ENCODE measurements around the gene AGMAT. TPM values are rescaled to one million over a fixed set of nuclear protein-coding genes. Genes with fewer than 3 reads are reported as not detected.

Gene AGMAT
- total RNA-seq, 4 donors from 2014 or later = not detected

DNA sequence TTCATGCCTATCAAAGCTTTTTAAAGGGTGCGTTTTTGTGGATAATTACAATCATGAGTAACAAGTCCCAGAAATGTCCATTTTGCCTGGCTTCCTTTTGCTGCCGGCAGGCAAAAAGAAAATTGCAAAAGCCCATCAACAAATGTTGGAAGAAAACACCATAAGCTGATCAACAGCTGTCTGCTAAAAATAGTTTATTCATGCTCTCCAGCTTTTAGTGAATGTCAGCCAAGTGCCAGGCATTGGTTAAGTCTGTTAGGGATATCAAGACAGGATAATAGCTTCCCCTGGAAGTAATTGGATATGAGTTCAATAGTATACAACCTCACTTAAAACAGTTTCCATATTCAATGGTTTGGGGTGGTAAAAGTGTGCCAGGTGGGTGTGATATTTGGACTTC lies 13.6 kb upstream of the AGMAT start:
- DNase-seq (ENCODE audit: low spot score in 2 of 2) = no peak
- no peaks in the 10 kb centered on the region for H3K36me3 ChIP-seq
- WGBS, 2 donors = 46 to 53% methylated on average over 2 of the region's 2 CpGs
- TF ChIP-seq EP300 (IDR thresholded peaks at IDR 0.05) (no peak), POLR2A (IDR thresholded peaks at IDR 0.05) (no peak)
- TF ChIP-seq, protein P1, sequence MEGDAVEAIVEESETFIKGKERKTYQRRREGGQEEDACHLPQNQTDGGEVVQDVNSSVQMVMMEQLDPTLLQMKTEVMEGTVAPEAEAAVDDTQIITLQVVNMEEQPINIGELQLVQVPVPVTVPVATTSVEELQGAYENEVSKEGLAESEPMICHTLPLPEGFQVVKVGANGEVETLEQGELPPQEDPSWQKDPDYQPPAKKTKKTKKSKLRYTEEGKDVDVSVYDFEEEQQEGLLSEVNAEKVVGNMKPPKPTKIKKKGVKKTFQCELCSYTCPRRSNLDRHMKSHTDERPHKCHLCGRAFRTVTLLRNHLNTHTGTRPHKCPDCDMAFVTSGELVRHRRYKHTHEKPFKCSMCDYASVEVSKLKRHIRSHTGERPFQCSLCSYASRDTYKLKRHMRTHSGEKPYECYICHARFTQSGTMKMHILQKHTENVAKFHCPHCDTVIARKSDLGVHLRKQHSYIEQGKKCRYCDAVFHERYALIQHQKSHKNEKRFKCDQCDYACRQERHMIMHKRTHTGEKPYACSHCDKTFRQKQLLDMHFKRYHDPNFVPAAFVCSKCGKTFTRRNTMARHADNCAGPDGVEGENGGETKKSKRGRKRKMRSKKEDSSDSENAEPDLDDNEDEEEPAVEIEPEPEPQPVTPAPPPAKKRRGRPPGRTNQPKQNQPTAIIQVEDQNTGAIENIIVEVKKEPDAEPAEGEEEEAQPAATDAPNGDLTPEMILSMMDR (IDR thresholded peaks at IDR 0.05) = no peak
- no peak overlapping the region for H3K27ac ChIP-seq
- H3K4me1 ChIP-seq = peaks cover 0 to 16% (median 0%) of the 10 kb centered on the region in 4 donors
- no peaks in the 10 kb centered on the region for H3K27me3 ChIP-seq
- H3K9me3 ChIP-seq = no peaks in the 10 kb centered on the region
- no peak overlapping the region for H3K4me3 ChIP-seq

DNA sequence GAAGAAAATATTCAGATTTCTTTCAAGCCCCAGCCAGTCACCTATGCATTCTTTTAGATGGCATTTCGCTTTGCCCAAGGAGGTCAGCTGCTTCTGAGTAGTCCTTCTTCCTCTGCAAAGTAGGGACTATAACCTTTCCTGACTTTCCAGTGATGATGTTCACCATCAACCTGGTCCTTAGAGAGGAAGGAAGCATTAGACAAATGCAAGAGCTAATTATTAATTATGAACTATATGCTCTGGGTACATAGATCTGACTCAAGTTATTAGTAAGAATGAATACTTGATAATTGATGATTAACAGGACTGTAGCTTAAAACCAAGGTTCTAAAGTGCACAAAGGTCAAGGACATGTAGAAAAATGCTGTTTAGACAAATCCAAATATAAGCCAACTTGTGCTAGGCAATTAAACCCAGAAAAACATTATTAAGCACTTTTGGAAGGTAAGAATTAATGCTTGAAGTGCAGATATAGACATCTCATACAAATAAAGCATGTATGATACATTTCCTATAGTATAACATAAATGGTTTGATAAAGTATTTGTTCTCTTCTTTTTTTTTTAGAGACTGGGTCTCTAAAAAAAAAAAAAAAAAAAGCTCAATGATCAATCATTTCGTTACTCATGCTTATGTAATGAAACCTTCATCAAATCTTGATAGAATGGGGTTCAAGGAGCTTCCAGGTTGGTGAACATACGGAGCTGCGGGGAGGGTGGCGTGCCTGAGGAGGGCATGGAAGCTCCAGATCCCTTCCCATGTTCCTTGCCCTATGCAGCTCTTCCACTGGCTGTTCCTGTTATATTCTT lies 11.2 kb upstream of the AGMAT start:
- Histone ChIP-seq H3K4me3 (no peak overlapping the region), H3K27ac (no peak overlapping the region), H3K9me3 (no peaks in the 10 kb centered on the region), H3K4me1 (no peaks in the 10 kb centered on the region), H3K36me3 (no peaks in the 10 kb centered on the region), H3K27me3 (no peaks in the 10 kb centered on the region)
- WGBS, 2 donors = 78 to 80% methylated on average over 5 of the region's 5 CpGs
- TF ChIP-seq, protein P1 (IDR thresholded peaks at IDR 0.05) = no peak
- TF ChIP-seq POLR2A (IDR thresholded peaks at IDR 0.05) = no peak
- TF ChIP-seq EP300 (IDR thresholded peaks at IDR 0.05) = no peak
- DNase-seq (ENCODE audit: low spot score in 2 of 2) = no peak

DNA sequence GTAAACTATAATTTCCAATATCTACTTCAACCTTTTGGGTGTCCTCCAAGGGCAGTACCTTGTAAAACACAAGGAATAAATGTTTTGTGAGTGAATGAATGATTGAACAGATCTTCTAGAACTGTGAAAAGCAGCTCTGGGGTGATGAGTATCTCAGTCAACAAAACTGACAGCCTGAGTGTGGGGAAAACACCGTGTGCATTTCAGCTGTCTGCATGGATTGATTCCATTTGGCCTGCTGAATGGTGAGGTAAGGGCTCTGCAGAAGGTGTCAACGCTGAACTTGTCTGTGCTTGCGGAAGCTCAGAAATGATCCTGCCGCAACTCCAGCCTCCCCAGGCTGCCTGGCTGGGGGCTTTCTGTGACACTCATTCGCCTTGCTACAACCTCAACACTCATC lies 7.4 kb upstream of the AGMAT start:
- H3K9me3 ChIP-seq = no peaks in the 10 kb centered on the region
- TF ChIP-seq, protein P1 (IDR thresholded peaks at IDR 0.05) = no peak
- TF ChIP-seq EP300 (IDR thresholded peaks at IDR 0.05) (no peak), POLR2A (IDR thresholded peaks at IDR 0.05) (no peak)
- H3K27ac ChIP-seq = no peak overlapping the region
- no peaks in the 10 kb centered on the region for H3K27me3 ChIP-seq
- H3K4me1 ChIP-seq = no peaks in the 10 kb centered on the region
- WGBS, 2 donors = 72 to 86% methylated on average over 5 of the region's 5 CpGs
- no peaks in the 10 kb centered on the region for H3K36me3 ChIP-seq
- H3K4me3 ChIP-seq = no peak overlapping the region
- no peak for DNase-seq (ENCODE audit: low spot score in 2 of 2)

DNA sequence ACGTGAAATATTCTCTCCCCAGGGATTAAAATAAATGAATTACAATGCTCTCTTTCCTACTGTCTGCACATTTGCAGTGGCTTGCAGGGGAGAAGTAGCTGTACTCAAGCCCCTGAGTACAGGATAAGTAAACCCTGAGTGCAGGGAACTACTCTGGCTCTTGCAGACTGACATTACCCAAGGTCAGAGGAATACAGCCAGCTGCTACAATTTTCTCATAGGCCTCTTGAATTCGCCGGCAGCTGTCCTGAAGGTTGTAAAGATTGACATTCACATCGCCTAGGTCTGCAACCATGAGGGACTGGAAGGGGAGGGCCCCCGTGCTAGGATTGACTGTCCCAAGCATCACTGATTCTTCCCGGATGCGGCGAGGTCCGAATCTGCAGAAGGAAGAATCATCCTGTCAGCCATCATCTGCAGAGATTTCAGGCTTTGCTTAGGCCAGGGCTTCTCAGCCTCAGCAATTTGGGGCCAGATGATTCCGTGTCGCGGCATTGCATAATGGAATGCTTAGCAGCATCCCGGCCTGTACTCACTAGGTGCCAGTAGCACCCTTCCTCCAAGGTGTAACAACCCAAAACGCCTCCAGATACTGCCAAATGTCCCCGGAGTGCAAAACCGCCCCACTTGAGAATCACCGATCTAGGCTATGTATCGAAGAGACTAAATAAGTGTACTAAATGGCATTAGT lies 1.7 kb downstream of the AGMAT start:
- Histone ChIP-seq H3K27ac (no peak overlapping the region), H3K27me3 (peaks cover 0 to 10% of the 10 kb centered on the region in 2 donors), H3K4me3 (no peak overlapping the region), H3K36me3 (no peaks in the 10 kb centered on the region), H3K9me3 (no peaks in the 10 kb centered on the region), H3K4me1 (peaks cover 0 to 16% (median 9%) of the 10 kb centered on the region in 4 donors)
- TF ChIP-seq EP300 (IDR thresholded peaks at IDR 0.05) = no peak
- TF ChIP-seq POLR2A (IDR thresholded peaks at IDR 0.05) = no peak
- TF ChIP-seq, protein P1 (IDR thresholded peaks at IDR 0.05) = no peak
- WGBS, 2 donors = 91 to 95% methylated on average over 17 to 18 of the region's 18 CpGs
- no peak for DNase-seq (ENCODE audit: low spot score in 2 of 2)

DNA sequence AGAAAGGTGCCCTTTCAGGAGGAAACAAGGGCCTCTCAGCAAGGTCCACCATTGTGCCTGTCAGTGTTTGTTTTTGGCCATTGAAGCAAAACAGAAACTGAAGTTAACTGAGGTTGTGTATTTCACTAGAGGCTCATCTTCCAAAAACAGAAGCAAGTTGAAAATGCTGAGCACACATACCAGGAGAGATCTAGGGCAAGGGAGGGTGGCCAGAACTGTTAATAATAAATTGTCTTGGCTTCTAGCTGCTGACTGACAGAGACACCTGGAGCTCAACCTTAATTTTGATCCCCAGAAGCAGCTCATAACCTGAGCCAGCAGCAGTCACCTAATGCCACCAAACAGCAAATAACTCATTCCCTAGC lies 5.2 kb downstream of the AGMAT start:
- no peak overlapping the region for H3K4me3 ChIP-seq
- peaks cover 0 to 11% (median 8%) of the 10 kb centered on the region in 4 donors for H3K4me1 ChIP-seq
- H3K27me3 ChIP-seq = peaks cover 0 to 10% of the 10 kb centered on the region in 2 donors
- TF ChIP-seq POLR2A (IDR thresholded peaks at IDR 0.05) = no peak
- TF ChIP-seq EP300 (IDR thresholded peaks at IDR 0.05) = no peak
- TF ChIP-seq, protein P1 (IDR thresholded peaks at IDR 0.05) = no peak
- DNase-seq (ENCODE audit: low spot score in 2 of 2) = no peak
- peak overlapping the region in 1 of 4 donors; percentile 7 for H3K27ac ChIP-seq
- no peaks in the 10 kb centered on the region for H3K9me3 ChIP-seq
- H3K36me3 ChIP-seq = peaks cover 0 to 6% (median 0%) of the 10 kb centered on the region in 3 donors

All from tibial nerve (tissue), 4 donors.